Measurements from ENCODE around the gene ORM2. TPM values are rescaled to one million over a fixed set of nuclear protein-coding genes. Genes with fewer than 3 reads are reported as not detected.

Gene ORM2
- polyA plus RNA-seq, 4 donors, result 0.17 TPM; not detected in 3

Other genes starting within 250 kb of the ORM2 start
- 100 to 1,000 TPM; 156 to 211 (median 169) TPM for gene KIF12, start 230.6 kb upstream of the ORM2 start, polyA plus RNA-seq (ENCODE audit: insufficient read length in 4 of 4)
- 10 to 100 TPM; 33.2 to 38.2 (median 35.9) TPM for gene COL27A1, start 174.3 kb upstream of the ORM2 start, polyA plus RNA-seq (ENCODE audit: insufficient read length in 4 of 4)
- gene ORM1, start 6.8 kb upstream of the ORM2 start, polyA plus RNA-seq (ENCODE audit: insufficient read length in 4 of 4), result under 1 TPM in 2 of 4 donors, not detected in 2; 0.30 to 0.34 TPM
- 10 to 100 TPM; 12.0 to 13.6 (median 13.1) TPM for gene AKNA, start 58.1 kb downstream of the ORM2 start, polyA plus RNA-seq (ENCODE audit: insufficient read length in 4 of 4)
- gene WHRN, start 175.6 kb downstream of the ORM2 start, polyA plus RNA-seq (ENCODE audit: insufficient read length in 4 of 4), result 10 to 100 TPM in 1 of 4 donors, 1 to 10 TPM in 3; 7.5 to 10.6 (median 9.5) TPM